Activated CD4-positive, alpha-beta memory T cell treated with anti-CD3 and anti-CD28 coated beads for 36 hours (primary cell): ENCODE measurements around the gene AIF1. TPM values are rescaled to one million over a fixed set of nuclear protein-coding genes. Genes with fewer than 3 reads are reported as not detected.
A peak's percentile ranks its signal among the peaks of the same experiment; 100 is the strongest.

Experiments used
- CTCF ChIA-PET: fragments of 350-600 bp; sonication (Branson Sonifier 250); formaldehyde crosslinking; loops from one replicate; lab custom pipeline; 2021; ENCODE audit warnings: antibody characterized with exemption, inconsistent platforms; lab: Charles Lee
- POLR2A ChIA-PET: fragments of 350-600 bp; sonication (Branson Sonifier 250); formaldehyde crosslinking; loops from one replicate; lab custom pipeline; 2021; ENCODE audit warnings: antibody characterized with exemption; lab: Charles Lee
- DNase-seq: peaks from one replicate; pipeline ENCODE4 v3.0.0-alpha.2; 2020
- H3K27ac Mint-ChIP-seq: one replicate; pipeline ENCODE4 v1.8.0; 2021; ENCODE audit warnings: mixed read lengths
- H3K27me3 Mint-ChIP-seq: one replicate; pipeline ENCODE4 v1.8.0; 2021; ENCODE audit warnings: mixed read lengths
- H3K36me3 Mint-ChIP-seq: one replicate; pipeline ENCODE4 v1.8.0; 2021; ENCODE audit warnings: mixed read lengths
- H3K4me1 Mint-ChIP-seq: one replicate; pipeline ENCODE4 v1.8.0; 2021; ENCODE audit warnings: low read depth, mixed read lengths
- H3K4me3 Mint-ChIP-seq: one replicate; pipeline ENCODE4 v1.8.0; 2021; ENCODE audit warnings: mild to moderate bottlenecking, mixed read lengths
- H3K9me3 Mint-ChIP-seq: one replicate; pipeline ENCODE4 v1.8.0; 2021; ENCODE audit warnings: mixed read lengths
- intact Hi-C: fragments of 100-400 bp; cut with micrococcal nuclease; formaldehyde crosslinking; loops from one replicate; pipeline ENCODE4 v1.15.1; 2023
- total RNA-seq, 2 experiments: library from RNA; stranded (reverse); gene quantifications; one replicate each; pipeline ENCODE4 v1.2.3, GENCODE V29; 2021

The AIF1 gene
- total RNA-seq, 2 experiments from 2014 or later: 26.1 to 29.0 TPM

DNA sequence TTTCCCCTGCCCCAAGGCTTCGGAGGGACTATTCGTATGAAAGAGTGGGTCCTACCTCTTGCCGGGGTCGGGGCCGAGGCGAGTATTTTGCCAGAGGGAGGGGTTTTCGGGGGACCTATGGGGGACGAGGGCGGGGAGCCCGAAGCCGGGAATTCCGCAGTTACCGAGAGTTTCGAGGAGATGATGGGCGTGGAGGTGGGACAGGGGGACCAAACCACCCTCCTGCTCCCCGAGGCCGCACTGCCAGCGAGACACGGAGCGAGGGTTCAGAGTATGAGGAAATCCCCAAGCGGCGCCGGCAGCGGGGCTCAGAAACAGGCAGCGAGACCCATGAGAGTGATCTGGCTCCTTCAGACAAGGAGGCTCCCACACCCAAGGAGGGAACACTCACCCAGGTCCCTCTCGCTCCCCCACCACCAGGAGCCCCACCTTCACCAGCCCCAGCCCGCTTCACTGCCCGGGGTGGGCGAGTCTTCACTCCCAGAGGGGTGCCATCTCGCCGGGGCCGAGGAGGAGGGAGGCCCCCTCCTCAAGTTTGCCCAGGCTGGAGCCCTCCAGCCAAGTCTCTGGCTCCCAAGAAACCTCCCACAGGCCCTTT, 16.7 kb downstream of the AIF1 start:
- intact Hi-C loops: no loop called here
- DNase-seq: no peak
- peaks cover 72% of the 10 kb centered on the region for H3K36me3 Mint-ChIP-seq
- no peak overlapping the region for H3K4me3 Mint-ChIP-seq
- no peak overlapping the region for H3K27ac Mint-ChIP-seq
- no peaks in the 10 kb centered on the region for H3K9me3 Mint-ChIP-seq
- no peaks in the 10 kb centered on the region for H3K4me1 Mint-ChIP-seq
- POLR2A ChIA-PET: interaction anchor here (0.7 to 1.0 kb wide), 2 partner anchors 8 to 21 kb away, joined by 3 read pairs; partner anchors contain the start of gene BAG6
- CTCF ChIA-PET: no interaction called here
- no peaks in the 10 kb centered on the region for H3K27me3 Mint-ChIP-seq

DNA sequence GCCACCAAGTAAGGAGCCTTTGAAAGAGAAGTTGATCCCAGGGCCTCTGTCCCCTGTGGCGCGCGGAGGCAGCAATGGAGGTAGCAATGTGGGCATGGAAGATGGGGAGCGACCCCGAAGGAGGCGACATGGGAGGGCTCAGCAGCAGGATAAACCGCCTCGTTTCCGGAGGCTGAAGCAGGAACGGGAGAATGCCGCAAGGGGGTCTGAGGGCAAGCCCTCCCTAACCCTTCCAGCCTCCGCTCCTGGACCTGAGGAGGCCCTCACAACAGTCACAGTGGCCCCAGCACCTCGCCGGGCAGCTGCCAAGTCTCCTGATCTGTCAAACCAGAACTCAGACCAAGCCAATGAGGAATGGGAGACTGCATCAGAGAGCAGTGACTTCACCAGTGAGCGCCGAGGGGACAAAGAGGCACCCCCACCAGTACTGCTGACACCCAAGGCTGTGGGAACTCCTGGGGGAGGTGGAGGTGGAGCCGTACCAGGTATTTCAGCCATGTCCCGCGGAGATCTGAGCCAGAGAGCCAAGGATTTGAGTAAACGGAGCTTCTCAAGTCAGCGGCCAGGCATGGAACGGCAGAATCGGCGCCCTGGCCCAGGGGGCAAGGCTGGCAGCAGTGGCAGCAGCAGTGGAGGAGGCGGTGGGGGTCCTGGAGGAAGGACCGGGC, 17.4 kb downstream of the AIF1 start:
- H3K27ac Mint-ChIP-seq: no peak overlapping the region
- H3K9me3 Mint-ChIP-seq: no peaks in the 10 kb centered on the region
- H3K27me3 Mint-ChIP-seq: no peaks in the 10 kb centered on the region
- intact Hi-C loops: no loop called here
- POLR2A ChIA-PET: no interaction called here
- peaks cover 72% of the 10 kb centered on the region for H3K36me3 Mint-ChIP-seq
- no peak overlapping the region for H3K4me3 Mint-ChIP-seq
- no peaks in the 10 kb centered on the region for H3K4me1 Mint-ChIP-seq
- no peak for DNase-seq
- CTCF ChIA-PET: no interaction called here

DNA sequence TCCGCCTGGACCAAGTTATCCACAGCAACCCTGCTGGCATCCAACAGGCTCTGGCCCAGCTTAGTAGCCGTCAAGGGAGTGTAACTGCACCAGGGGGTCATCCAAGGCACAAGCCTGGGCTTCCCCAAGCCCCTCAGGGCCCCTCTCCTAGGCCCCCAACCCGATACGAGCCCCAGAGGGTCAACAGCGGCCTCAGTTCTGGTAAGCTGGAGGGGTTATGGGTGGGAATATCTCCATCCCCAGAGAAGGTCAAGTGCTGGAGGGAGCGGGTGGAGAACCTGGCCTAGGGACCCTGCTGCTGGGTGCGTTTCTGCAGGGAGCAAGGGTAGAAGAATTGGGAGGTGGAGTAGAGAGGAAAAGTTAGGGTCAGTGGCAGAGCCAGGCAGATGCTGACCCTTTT, 18.4 kb downstream of the AIF1 start:
- Mint-ChIP-seq H3K4me3 (no peak overlapping the region), H3K9me3 (no peaks in the 10 kb centered on the region), H3K27ac (no peak overlapping the region), H3K27me3 (no peaks in the 10 kb centered on the region), H3K36me3 (peaks cover 64% of the 10 kb centered on the region), H3K4me1 (no peaks in the 10 kb centered on the region)
- CTCF ChIA-PET: interaction anchor here (0.7 kb wide), 1 partner anchor 35 kb away, joined by 3 read pairs; no protein-coding TSS in a partner anchor
- DNase-seq: no peak
- intact Hi-C loops: no loop called here
- POLR2A ChIA-PET: interaction anchor here (1.1 to 1.3 kb wide), 3 partner anchors 8 to 11 kb away, joined by 3 to 5 read pairs (median 3); no protein-coding TSS in a partner anchor

- DNase-seq: no peak
- no peaks in the 10 kb centered on the region for H3K9me3 Mint-ChIP-seq
- intact Hi-C loops: no loop called here
- H3K27ac Mint-ChIP-seq: no peak overlapping the region
- H3K27me3 Mint-ChIP-seq: no peaks in the 10 kb centered on the region
- ChIA-PET POLR2A (interaction anchor here (1.1 to 1.3 kb wide), 3 partner anchors 9 to 12 kb away, joined by 3 to 5 read pairs (median 3); no protein-coding TSS in a partner anchor), CTCF (interaction anchor here (2.0 kb wide), 1 partner anchor 83 kb away, joined by 4 read pairs; no protein-coding TSS in a partner anchor)
- H3K36me3 Mint-ChIP-seq: peaks cover 63% of the 10 kb centered on the region
- no peaks in the 10 kb centered on the region for H3K4me1 Mint-ChIP-seq
- no peak overlapping the region for H3K4me3 Mint-ChIP-seq
These were observed 19.1 kb downstream of the AIF1 start for GRCh38 chr6:31634131-31634530.

GRCh38 chr6:31634969-31635575, 20.0 kb downstream of the AIF1 start:
- Mint-ChIP-seq H3K4me1 (peaks cover 5% of the 10 kb centered on the region), H3K36me3 (peaks cover 59% of the 10 kb centered on the region), H3K27ac (peak overlapping the region; percentile 47), H3K9me3 (no peaks in the 10 kb centered on the region), H3K4me3 (no peak overlapping the region), H3K27me3 (no peaks in the 10 kb centered on the region)
- no peak for DNase-seq
- CTCF ChIA-PET: interaction anchor here (2.0 kb wide), 1 partner anchor 84 kb away, joined by 4 read pairs; no protein-coding TSS in a partner anchor
- intact Hi-C loops: no loop called here
- POLR2A ChIA-PET: interaction anchor here (1.2 kb wide), 1 partner anchor 9 kb away, joined by 5 read pairs; no protein-coding TSS in a partner anchor

- H3K36me3 Mint-ChIP-seq: peaks cover 54% of the 10 kb centered on the region
- ChIA-PET POLR2A (interaction anchor here (1.6 kb wide), 2 partner anchors 15 to 16 kb away, joined by 4 to 5 read pairs; partner anchors contain the start of gene BAG6), CTCF (no interaction called here)
- peaks cover 5% of the 10 kb centered on the region for H3K4me1 Mint-ChIP-seq
- peak overlapping the region; percentile 66 for H3K27ac Mint-ChIP-seq
- DNase-seq: no peak
- H3K9me3 Mint-ChIP-seq: no peaks in the 10 kb centered on the region
- intact Hi-C loops: no loop called here
- no peak overlapping the region for H3K4me3 Mint-ChIP-seq
- H3K27me3 Mint-ChIP-seq: no peaks in the 10 kb centered on the region
These were observed 21.9 kb downstream of the AIF1 start for GRCh38 chr6:31636698-31637596.

DNA sequence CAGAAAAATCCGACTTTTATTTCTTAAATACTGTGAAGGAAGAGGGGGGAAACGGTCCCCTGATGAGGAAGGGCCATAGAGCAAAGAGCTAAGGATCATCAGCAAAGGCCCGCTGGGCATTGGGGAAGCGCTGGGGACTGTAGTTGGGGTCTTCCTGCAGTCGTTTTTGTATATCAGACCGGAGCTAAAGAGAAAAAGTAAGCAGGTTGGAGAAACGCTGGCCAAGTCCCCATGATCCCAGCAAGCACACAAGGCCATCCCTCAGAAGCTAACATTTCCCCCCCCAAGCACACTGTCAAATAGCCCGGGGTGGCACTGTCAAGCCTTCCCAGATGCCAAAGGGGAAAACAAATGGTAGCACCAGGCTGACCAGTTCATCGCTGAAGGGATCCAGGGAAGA, 24.0 kb downstream of the AIF1 start:
- H3K36me3 Mint-ChIP-seq: peaks cover 45% of the 10 kb centered on the region
- H3K4me1 Mint-ChIP-seq: peaks cover 5% of the 10 kb centered on the region
- H3K4me3 Mint-ChIP-seq: no peak overlapping the region
- H3K27ac Mint-ChIP-seq: peak overlapping the region; percentile 47
- H3K9me3 Mint-ChIP-seq: no peaks in the 10 kb centered on the region
- intact Hi-C loops: no loop called here
- H3K27me3 Mint-ChIP-seq: no peaks in the 10 kb centered on the region
- CTCF ChIA-PET: interaction anchor here (1.4 to 1.8 kb wide), 2 partner anchors 12 to 97 kb away, joined by 4 to 6 read pairs; partner anchors contain the start of gene DDX39B
- no peak for DNase-seq
- POLR2A ChIA-PET: interaction anchor here (0.5 to 2.2 kb wide), 3 partner anchors 12 to 540 kb away, joined by 3 to 10 read pairs (median 3); no protein-coding TSS in a partner anchor

GRCh38 chr6:31639449-31639861, 24.4 kb downstream of the AIF1 start:
- peaks cover 5% of the 10 kb centered on the region for H3K4me1 Mint-ChIP-seq
- H3K27me3 Mint-ChIP-seq: no peaks in the 10 kb centered on the region
- ChIA-PET CTCF (interaction anchor here (1.4 to 1.8 kb wide), 2 partner anchors 12 to 98 kb away, joined by 4 to 6 read pairs; partner anchors contain the start of gene DDX39B), POLR2A (interaction anchor here (0.5 to 2.2 kb wide), 4 partner anchors 8 to 539 kb away, joined by 3 to 10 read pairs (median 3); no protein-coding TSS in a partner anchor)
- no peaks in the 10 kb centered on the region for H3K9me3 Mint-ChIP-seq
- peak; percentile 62 for DNase-seq
- intact Hi-C loops: no loop called here
- no peak overlapping the region for H3K4me3 Mint-ChIP-seq
- peak overlapping the region; percentile 81 for H3K27ac Mint-ChIP-seq
- peaks cover 44% of the 10 kb centered on the region for H3K36me3 Mint-ChIP-seq

GRCh38 chr6:31640612-31641011, 25.6 kb downstream of the AIF1 start:
- ChIA-PET CTCF (no interaction called here), POLR2A (interaction anchor here (2.2 kb wide), 1 partner anchor 11 kb away, joined by 10 read pairs; no protein-coding TSS in a partner anchor)
- Mint-ChIP-seq H3K36me3 (peaks cover 51% of the 10 kb centered on the region), H3K4me3 (no peak overlapping the region), H3K27ac (peak overlapping the region; percentile 34), H3K4me1 (peaks cover 5% of the 10 kb centered on the region), H3K27me3 (no peaks in the 10 kb centered on the region), H3K9me3 (no peaks in the 10 kb centered on the region)
- intact Hi-C loops: no loop called here
- DNase-seq: no peak

GRCh38 chr6:31641370-31641769, 26.3 kb downstream of the AIF1 start:
- Mint-ChIP-seq H3K27me3 (no peaks in the 10 kb centered on the region), H3K36me3 (peaks cover 45% of the 10 kb centered on the region), H3K4me3 (no peak overlapping the region), H3K4me1 (peaks cover 5% of the 10 kb centered on the region), H3K9me3 (no peaks in the 10 kb centered on the region), H3K27ac (peak overlapping the region; percentile 25)
- no peak for DNase-seq
- intact Hi-C loops: no loop called here
- ChIA-PET CTCF (no interaction called here), POLR2A (no interaction called here)
